KBM-7 (cell line): ENCODE data around the gene MYH10.

Source experiments
- DNase-seq: peaks from one replicate; pipeline ENCODE4 v3.0.0-alpha.2; 2015
- in situ Hi-C: fragments of 300-500 bp; cut with MboI; formaldehyde crosslinking; loops from 2 replicates; pipeline ENCODE4 v1.14.3; 2020; ENCODE audit warnings: low sequenced_read_pairs, low pct_unique_long_range_greater_than_20kb, mixed read lengths

The MYH10 gene

DNA sequence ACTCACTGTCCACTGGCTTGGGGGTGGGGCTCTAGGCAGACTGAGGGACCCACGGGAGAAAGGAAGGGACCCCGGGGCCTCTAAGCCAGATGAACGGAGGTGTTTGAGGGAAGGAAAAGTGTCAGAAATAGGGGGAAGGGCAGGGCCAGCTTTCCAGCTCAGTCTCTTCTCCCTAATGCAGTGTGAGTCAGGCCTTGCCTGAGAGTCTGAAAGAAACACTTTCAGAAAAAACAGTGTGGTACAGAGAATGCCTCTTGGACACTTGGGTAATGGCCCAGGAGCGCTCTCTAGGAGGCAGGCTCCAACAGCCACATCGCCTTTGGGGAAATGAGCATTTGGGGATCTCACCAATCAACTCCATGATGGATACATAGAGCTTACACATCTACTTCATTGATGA, 148.0 kb downstream of the MYH10 start:
- no peak for DNase-seq
- in situ Hi-C loops, result no loop called here

DNA sequence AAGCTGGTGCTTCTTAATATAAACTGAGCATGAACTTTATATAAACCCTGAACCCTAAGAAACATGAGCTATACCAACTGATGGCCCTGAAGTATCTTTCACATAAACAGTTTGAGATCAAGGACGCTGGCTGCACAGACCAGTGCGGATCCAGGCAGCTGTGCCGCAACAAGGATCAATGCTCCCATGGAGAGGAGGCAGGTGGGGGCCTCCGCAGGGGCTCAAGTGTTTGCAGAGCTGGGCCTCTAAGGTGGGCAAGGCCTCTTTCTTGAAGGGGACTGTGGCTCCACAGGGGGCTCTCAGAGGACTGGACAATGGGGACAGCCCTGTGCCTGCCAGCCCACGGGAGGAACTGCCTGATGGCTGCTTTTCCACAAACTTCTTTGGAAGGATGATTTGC, 148.8 kb downstream of the MYH10 start:
- no peak for DNase-seq
- in situ Hi-C loops, result no loop called here

DNA sequence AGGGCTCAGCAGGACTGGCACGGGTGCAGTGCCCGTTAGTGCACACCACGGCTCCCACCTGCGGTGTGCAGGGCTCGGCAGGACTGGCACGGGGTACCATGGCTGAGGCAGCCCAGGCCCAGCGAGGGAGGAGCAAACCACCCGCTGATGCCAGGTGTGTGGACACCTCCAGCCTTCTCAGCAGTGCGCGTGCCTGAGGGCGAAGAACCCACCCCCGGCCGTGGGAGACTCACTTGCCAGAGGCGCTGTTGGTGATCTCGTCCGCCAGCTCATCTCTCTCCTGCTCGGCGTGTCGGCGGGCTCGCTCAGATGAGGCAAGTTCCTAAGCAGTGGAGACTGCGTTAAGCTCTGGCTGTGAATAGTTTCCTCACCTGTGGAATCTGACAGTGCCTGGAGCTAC, 149.4 kb downstream of the MYH10 start:
- no peak for DNase-seq
- in situ Hi-C loops, result no loop called here

DNA sequence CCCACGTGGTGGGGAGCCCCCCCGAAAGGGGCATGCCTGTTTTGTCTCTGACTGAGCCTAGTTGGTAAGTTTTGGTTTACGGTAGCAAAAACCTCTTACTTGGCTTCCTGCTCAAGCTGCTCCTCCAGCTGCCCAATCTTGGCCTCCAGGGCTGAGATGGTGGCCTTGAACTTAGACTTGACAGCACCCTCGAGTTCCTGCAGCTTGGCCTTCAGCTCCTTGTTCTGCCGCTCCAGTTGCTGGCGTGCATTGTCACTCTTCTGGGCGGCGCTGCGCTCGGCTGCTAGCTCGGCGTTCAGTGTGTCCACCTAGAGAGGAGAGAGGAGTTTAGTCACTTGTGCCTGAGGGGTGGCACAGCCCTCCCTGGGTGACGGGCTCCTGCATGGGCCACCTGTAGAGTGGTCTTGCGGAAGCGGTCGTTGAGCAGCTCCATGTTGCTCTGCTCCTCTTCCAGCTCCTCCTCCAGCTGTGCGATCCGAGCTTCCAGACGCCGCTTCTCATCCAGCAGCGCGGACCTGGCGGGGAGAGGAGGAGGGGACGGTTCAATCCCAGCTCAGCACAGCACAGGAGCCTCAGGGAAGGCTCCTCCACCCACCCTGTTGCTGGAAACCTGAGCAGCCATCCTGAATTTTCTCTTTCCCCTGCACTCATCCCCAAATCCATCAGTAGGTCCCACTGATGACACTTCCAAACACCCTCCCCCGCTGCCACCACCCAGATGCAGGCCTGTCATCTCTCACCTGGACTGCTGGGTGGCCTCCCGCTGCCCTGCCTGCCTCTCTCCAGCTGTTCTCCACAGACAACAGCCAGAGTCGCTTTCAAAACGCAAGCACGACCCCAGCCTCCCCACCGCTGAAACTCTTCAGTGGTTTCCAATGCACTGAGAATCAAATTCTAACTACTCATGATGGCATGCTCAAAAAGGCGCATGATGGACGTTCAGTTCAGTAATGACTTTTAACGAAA, 150.2 kb downstream of the MYH10 start:
- no peak for DNase-seq
- in situ Hi-C loops, result no loop called here

DNA sequence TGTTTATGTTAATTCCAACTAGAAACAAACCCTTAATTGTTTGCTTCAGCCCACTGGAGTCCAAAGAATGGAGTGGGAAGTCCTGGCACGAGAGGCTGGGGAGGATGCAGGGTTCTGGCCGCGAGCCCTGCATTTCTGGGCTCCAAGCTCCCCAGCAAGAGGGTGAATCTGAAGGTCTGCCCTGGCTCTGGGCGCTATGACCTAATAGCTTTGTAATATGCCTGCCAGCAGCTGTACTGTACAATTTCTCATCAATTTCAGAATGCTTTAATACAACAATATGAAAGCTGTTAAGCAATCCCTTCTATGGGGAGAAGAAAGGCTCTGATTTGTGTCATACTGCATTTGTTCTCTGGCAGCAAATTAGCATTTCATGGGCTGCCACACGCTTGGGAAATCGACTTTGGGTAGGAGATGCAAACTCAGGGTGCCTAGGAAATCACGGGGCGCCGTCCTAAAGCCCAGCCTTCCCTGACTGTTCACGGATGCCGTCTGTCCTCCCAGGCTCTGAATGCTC, 151.0 kb downstream of the MYH10 start:
- no peak for DNase-seq
- in situ Hi-C loops, result no loop called here

DNA sequence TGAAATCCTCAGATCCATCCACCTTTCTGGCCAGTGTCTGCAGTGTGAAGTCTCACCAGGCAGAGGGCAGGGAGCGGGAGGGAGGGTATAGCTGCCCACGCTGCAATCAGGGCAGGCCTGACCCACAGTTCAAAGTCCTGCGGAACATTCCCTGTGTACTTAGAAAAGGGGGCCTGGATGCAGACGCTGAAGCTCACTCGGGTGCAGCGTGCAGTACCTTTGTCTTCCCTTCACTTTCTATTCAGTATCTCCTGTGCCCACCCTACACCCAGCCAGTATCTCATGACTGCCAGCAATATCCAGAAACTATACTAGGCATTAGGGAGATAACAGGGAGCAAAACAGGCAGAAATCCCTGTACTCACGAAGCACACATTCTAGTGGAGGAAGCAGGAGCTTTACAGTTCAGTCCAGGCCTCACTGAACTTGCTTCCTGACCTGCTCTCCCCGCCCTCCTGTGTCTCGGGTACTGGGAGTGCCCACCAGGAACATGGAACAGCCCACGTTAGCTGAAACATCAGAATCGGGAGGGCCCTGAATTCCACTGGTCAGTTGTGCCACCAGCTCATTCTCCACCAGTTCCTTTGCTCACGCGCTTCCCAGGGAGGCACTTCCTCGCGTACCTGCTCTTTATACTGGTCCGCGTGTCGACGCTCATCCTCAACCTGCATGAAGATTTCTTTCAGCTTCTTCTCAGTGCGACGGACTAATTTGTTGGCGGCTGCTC, 152.6 kb downstream of the MYH10 start:
- no peak for DNase-seq
- in situ Hi-C loops, result no loop called here

DNA sequence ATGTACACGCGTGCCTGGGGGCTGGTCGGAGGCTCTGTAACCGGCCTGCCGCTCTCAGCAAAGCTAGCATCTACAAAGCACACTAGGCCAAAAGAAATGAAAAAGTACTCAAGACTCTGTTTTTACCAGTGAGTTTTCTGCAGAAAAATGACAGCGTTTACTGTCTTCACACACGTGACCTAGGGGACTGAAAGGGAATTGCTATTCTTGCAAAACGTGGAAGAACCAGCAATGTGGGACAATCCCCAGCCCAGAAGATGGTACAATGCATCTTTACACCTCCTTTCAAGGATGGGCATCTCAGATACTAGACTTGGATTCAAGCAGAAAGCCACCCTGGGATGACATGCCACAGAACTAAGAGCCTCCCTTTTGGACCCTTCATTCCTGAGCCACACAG, 153.4 kb downstream of the MYH10 start:
- no peak for DNase-seq
- in situ Hi-C loops, result no loop called here

DNA sequence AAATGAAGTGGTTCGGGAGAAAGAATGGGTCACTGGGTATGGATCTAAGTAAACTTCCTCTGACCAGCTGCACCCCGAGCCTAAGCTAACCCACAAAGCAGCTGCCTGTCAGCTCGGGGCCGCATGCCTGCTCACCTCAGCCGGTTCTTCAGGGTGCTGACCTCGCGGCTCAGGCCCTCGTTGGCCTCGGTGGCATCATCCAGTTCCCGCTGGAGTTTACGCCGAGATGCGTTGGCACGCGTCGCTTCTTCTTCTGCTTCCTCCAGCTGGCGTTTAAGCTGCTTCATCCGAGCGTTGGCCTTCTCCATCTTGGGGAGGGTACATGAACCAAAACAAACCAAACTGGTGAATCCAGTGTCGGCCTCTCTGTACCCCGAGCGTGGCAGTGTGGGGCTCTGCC, 153.8 kb downstream of the MYH10 start:
- in situ Hi-C loops, result no loop called here

DNA sequence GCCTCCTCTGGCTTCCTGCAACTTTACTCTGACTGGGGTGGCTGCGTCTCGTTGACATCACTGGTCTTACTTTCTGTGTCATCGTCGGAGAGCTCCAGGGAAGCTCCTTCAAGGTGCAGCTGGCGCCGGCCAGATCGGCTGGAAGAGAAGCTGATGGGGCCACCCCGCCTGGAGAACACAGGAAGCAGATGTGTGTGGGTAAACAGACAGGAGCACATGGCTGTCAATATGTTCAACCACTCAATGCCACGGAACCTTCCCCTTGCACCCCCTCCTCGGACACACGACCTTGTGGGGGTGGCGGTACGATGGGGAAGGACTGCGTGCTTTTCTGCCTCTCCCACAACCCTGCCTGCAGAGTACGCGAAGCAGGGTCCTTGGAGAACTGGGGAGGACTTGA, 154.7 kb downstream of the MYH10 start:
- in situ Hi-C loops, result no loop called here
- no peak for DNase-seq

More for the DNA sequence above, 153.8 kb downstream of the MYH10 start:
- DNase-seq, result no peak

DNA sequence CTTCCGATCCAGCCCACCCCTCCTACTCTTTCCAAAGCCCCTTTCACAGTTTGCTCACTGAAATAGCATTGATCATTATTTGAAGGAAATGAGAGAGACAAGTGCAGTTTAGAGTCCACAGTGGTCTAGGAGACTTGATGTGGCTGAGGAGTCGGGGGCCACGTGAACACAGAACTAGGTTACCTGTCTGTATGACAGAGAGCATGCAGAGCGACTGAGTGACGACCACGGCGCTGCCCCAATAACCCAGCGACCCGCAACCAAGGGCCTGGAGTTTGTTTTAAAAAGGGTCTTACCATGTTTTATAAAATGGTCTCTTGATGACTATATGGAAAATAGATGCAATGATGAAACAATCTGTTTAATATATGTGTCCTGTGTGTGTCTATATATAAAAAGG, 155.3 kb downstream of the MYH10 start:
- in situ Hi-C loops, result no loop called here
- no peak for DNase-seq

DNA sequence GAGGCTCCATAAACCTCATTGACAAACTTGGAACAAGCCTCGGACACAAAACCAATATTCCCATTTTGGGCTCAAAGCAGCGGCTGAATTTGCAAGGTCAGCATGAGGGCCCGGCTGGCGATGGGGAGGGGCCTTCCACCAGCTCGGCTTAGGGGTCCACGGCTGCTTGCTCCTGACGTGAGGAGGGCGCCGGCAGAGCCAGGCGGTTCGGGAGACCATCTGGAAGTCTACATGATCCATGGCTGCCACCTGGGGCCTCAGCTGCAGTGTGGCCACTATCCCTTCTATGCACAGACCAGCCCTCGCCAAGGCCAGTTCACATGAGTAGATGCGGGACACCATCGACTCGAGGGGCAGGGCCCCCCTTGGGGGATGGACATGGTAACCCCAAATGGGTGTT, 155.7 kb downstream of the MYH10 start:
- DNase-seq, result no peak
- in situ Hi-C loops, result no loop called here

DNA sequence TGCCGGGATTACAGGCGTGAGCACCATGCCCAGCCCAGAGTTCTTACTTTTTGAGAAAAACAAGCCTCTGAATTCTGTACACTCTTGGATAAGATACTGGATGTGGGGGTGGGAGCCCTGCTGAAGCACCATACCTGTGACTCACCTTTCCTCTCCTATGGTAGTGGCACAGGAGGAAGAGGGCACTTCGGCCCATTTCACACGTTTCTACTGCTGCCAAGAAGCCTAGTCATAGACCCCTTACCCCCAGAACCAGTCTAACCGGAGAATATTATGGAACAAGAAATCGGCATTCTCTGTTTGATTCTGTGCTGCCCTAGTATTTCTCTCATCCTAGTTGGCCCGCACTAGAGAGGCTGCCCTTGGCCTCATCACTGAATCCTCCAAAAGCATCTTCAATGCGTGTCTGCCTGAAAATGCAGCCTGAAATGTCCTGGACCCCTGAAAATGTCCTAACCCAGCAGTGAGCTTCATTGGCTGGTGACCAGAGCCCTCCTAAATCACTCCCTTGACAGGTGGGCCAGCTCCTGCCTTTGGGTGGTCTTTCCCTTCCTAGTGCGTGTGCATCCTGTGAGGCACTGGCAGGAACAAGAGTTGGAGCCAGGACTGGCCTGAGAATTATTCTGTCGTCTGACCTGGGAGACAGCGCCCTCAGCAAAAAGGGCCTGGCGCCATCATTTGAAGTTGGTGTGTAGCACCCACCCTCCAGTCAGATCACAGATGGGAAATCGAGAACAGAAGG, 156.9 kb downstream of the MYH10 start:
- in situ Hi-C loops, result no loop called here
- no peak for DNase-seq

DNA sequence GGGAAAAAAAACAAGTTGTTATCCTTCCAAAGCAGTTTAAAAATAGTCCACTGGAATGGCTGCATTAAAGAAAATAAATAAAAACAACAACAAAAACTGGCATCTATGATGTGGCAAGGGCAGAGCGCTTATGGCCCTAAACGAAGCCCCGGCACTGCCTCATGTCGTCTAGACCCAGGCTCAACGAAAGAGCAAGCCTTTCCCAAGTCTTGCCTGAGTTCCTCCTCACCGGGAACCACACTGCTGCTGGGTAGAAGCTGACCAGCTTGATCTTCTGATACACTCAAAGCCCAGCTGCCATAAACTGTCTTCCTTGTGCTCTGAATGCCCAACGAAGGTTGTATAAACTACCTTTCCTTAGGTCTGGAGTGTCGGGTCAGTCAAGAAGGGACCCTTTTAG, 157.9 kb downstream of the MYH10 start:
- in situ Hi-C loops, result no loop called here
- DNase-seq, result no peak

DNA sequence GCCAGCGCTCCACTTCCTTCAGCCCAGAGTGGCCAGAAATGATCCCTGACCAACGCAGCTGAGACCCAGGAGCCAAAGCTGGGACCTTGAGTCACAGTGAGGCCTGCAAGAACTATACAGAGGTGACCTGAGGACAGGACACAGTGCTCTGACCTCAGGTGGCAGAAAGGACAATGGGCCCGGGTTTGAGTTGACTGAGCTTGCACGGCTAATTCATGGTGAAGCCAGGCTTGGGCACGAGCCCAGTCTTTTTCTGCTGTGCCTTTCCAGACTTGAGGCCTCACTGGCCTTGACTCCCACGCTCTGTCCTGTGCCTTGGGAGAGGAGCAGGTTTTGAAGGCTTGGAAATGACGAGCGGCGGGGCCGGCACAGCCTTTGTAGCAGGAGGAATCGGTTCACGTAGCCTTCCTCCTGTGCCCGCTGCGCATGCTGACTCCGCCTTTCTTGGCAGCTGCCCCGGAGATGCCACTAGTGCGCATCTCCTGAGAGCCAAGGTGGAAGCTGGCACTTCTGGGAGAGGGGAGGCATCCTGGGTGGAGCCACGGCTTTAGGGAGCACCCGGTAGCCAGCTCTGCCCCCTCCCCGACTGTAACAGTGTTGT, 160.0 kb downstream of the MYH10 start:
- DNase-seq, result no peak
- in situ Hi-C loops, result no loop called here

DNA sequence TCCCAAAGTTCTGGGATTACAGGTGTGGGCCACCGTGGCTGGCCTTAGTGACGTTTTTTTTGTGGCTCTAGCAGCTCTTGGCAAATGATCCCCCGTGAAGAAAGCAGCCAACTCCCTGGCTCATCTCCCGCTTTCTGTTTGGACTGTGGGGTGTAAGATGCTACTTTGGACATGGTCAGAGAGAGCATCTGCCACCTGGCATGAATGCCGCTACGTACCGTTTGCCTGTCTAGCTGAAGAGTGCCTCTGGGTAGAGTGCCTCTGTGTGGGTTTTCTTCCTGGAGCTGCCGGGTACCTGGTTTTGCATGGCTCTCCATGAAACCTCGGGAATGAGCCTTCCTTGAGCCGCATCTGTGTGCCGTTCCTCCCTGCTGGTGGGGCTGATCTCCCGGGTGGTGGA, 160.6 kb downstream of the MYH10 start:
- no peak for DNase-seq
- in situ Hi-C loops, result no loop called here

DNA sequence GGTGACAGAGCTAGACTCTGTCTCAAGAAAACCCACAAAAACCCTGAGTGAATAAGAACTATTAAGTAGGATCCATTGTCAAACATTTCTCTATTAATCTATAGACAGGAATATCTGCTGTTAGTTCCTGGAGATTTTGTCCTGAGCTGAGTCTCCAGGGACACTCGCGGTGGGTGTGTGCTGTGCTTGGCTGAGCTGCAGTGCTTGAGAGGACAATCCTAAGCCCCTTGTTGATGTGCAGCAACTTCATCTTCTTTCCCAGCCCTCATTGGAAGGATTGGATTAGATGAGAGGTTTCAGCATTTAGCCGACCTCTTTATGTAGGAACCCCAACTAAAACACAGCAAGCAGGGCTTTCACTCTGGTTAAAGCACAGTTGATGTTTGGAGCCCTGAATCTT, 161.5 kb downstream of the MYH10 start:
- in situ Hi-C loops, result no loop called here
- no peak for DNase-seq

DNA sequence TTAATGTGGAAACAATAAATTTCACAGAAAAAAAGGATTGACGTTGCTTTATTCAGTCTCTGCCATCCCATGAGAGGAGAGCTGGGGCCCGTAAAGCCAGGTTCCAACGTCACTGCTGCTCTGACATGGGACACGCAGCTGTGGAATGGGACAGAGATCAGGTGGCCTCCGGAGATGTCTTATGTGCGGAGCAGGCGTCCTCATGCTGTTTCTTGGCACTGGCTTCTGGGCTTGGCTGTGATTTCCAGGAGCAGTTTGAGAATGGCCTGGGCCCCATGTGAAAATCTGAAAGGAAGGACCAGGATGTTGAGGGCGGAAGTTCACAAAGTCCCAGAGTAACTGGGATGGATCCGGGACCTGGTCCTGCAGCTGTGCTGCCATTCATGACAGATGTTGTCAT, 162.4 kb downstream of the MYH10 start:
- DNase-seq, result no peak
- in situ Hi-C loops, result no loop called here

DNA sequence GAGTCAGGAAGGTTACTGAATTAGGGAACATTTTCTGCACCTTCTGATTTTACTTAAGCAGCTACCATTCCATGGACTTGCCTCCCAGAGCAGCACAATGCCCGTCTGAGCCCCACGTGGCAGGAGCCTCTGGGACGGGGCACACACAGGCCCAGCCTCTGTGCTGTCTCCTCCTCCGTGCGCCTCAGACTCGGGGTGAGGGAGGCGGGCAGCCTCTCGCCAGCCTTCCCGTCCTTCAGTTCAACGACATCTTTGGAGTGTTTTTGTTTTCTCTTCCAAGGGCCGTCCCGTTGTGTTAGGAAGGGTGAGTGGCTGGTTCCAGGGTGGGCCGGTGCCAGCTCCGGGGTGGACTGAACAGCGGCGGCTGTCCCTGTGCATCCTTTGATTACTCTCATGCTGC, 163.0 kb downstream of the MYH10 start:
- DNase-seq, result no peak
- in situ Hi-C loops, result no loop called here

DNA sequence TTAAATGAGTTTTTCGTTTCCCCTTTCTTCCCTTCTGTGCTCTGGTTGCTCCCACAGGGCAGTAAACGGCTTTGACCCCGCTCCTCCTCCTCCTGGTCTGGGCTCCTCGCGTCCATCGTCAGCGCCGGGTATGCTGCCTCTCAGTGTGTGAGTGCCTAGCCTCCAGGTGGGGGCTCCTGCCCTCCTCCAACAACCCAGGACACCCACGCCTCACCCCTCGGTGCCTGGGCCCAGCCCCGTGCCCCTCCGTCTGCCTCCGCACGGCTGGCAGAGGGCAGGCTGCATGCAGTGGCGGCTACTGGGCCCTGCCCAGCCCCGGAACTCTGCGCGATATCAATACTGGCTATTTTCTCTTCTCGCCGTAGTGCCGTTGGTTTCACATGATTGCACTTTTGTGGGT, 163.7 kb downstream of the MYH10 start:
- in situ Hi-C loops, result no loop called here
- DNase-seq, result no peak
